PFSK-1 (cell line): ENCODE measurements around the gene GRIN2A.

Experiments used
- FOXP2 ChIP-seq: optimal IDR thresholded peaks from 2 replicates; pipeline ENCODE3; 2011; ENCODE audit warnings: borderline replicate concordance, control low read depth, inconsistent platforms; ENCODE audit not compliant: insufficient read depth; ENCODE audit errors: extremely low read length, extremely low read depth
- POLR2AphosphoS5 ChIP-seq: IDR thresholded peaks from 2 replicates; pipeline ENCODE4 v1.6.1; 2012; ENCODE audit warnings: low read depth, mild to moderate bottlenecking, control low read depth, low read length, moderate library complexity
- SIN3A ChIP-seq: IDR thresholded peaks from 2 replicates; pipeline ENCODE4 v1.6.1; 2012; ENCODE audit warnings: mild to moderate bottlenecking, low read length, moderate library complexity, borderline replicate concordance; ENCODE audit not compliant: insufficient read depth
- TAF1 ChIP-seq: IDR thresholded peaks from 2 replicates; pipeline ENCODE4 v1.6.1; 2012; ENCODE audit warnings: low read length, control low read depth, borderline replicate concordance; ENCODE audit not compliant: insufficient read depth
- TF ChIP-seq, protein P1 (sequence below), 2 experiments: IDR thresholded peaks; 2 replicates each; pipeline versions ENCODE4 v1.6.1 to v1.8.0; 2011 to 2012; ENCODE audit warnings: low read depth in 2 of 2, low read length in 2 of 2, control low read depth in 1 of 2, inconsistent platforms in 1 of 2, mild to moderate bottlenecking in 1 of 2, moderate library complexity in 1 of 2; ENCODE audit not compliant: insufficient read depth in 1 of 2

GRIN2A gene

DNA sequence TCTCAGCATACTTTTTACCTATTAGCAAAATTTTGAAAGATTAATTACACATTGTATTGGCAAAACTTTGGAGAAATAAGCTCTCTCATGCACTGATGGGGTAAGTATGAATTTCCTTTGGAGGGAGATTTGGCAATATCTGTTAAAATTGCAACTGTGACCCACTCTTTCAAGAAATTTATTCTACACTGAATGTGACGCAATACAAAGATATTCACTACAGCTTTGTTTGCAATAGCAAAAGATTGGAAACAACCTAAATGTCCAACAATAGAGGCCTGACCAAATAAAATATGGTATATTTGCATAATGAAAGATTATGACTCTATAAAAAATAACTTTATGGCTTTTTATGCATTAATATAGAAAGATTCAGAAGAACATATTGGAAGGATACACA, 363.5 kb downstream of the GRIN2A start:
- TF ChIP-seq POLR2AphosphoS5 (no peak), FOXP2 (no peak), SIN3A (no peak), TAF1 (no peak)
- TF ChIP-seq, protein P1, sequence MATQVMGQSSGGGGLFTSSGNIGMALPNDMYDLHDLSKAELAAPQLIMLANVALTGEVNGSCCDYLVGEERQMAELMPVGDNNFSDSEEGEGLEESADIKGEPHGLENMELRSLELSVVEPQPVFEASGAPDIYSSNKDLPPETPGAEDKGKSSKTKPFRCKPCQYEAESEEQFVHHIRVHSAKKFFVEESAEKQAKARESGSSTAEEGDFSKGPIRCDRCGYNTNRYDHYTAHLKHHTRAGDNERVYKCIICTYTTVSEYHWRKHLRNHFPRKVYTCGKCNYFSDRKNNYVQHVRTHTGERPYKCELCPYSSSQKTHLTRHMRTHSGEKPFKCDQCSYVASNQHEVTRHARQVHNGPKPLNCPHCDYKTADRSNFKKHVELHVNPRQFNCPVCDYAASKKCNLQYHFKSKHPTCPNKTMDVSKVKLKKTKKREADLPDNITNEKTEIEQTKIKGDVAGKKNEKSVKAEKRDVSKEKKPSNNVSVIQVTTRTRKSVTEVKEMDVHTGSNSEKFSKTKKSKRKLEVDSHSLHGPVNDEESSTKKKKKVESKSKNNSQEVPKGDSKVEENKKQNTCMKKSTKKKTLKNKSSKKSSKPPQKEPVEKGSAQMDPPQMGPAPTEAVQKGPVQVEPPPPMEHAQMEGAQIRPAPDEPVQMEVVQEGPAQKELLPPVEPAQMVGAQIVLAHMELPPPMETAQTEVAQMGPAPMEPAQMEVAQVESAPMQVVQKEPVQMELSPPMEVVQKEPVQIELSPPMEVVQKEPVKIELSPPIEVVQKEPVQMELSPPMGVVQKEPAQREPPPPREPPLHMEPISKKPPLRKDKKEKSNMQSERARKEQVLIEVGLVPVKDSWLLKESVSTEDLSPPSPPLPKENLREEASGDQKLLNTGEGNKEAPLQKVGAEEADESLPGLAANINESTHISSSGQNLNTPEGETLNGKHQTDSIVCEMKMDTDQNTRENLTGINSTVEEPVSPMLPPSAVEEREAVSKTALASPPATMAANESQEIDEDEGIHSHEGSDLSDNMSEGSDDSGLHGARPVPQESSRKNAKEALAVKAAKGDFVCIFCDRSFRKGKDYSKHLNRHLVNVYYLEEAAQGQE (IDR thresholded peaks at IDR 0.05; ENCODE audit: insufficient read depth in 1 of 2, low read depth in 2 of 2, low read length in 2 of 2), result no peak

DNA sequence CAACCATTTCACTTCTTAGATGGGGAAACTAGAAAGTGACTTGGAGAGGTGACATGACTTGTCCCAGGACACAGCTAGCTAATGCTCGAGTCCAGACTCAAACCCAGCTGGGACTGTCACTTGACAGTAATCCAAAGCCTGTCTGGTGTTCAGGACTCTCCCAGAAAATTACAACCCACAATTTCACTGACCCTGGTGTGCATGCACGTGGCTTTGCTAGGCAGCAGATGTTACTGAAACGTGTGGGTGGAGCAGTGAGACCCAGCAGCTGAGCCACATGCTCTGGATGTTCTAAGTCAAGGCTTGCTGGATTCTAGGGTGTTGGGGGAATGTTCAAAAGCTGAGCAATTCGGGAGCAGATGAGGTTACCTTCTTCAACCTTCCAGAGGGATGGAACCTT, 364.6 kb downstream of the GRIN2A start:
- TF ChIP-seq, protein P1 (IDR thresholded peaks at IDR 0.05; ENCODE audit: insufficient read depth in 1 of 2, low read depth in 2 of 2, low read length in 2 of 2), result no peak
- TF ChIP-seq SIN3A (no peak), POLR2AphosphoS5 (no peak), FOXP2 (no peak), TAF1 (no peak)

DNA sequence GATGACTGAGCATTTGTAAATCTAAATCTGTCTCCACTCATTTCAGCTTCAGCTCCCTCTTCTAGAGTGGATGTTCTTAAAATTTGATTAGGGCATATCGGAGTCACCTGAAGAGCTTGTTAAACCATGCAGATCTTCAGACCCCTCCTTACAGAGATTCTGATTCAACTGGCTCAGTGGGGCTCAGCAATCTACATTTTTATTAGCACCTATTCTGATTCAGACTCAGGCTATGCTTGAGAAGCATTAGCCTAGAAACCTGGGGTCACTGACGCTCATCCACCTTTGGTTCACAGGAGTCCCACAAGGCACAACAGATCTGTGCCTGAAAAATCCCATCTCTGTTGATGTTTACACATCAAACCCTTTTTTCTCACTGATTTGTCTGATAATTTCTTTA, 365.6 kb downstream of the GRIN2A start:
- TF ChIP-seq POLR2AphosphoS5 (no peak), SIN3A (no peak), FOXP2 (no peak), TAF1 (no peak)
- TF ChIP-seq, protein P1 (IDR thresholded peaks at IDR 0.05; ENCODE audit: insufficient read depth in 1 of 2, low read depth in 2 of 2, low read length in 2 of 2), result no peak

DNA sequence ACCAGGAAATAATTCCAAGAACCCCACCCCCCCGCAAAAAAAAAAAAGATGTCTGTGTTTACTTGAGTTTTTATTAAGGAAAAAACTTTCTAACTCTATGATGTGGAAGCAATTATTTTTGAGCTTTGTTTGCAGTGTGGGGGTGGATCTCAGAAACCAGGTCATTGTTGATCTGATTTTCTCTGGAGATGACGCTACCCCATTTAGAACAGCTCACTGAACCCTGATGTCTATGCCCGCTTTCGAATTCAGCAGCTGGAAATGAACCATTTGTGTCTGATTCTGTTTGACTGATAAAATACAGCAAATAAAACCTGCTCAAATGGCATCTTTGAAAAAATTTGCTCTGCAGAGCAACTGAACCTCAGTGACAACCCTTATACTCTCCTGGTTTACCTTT, 368.6 kb downstream of the GRIN2A start:
- TF ChIP-seq, protein P1 (IDR thresholded peaks at IDR 0.05; ENCODE audit: insufficient read depth in 1 of 2, low read depth in 2 of 2, low read length in 2 of 2), result no peak
- no peak for TF ChIP-seq TAF1
- TF ChIP-seq FOXP2, result no peak
- no peak for TF ChIP-seq SIN3A
- no peak for TF ChIP-seq POLR2AphosphoS5

DNA sequence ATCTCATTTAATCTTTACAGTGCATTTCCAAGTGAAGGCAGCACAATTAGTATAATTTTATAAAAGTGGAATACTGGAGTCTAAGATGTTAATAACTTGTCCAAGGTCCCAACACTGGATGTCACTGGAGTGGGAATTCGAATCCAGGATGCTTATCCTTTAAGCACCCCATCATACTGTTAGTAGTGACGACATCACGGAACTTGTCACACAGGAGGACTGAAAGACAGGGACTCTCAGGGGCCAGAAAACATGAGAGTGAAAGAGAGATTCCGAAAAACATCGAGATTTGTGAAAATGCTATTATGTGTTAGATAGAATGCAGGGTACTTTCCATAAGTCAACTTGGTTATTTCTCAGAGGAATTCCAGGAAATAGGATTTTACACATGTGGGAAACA, 374.0 kb downstream of the GRIN2A start:
- no peak for TF ChIP-seq POLR2AphosphoS5
- TF ChIP-seq, protein P1 (IDR thresholded peaks at IDR 0.05; ENCODE audit: insufficient read depth in 1 of 2, low read depth in 2 of 2, low read length in 2 of 2), result no peak
- no peak for TF ChIP-seq TAF1
- TF ChIP-seq FOXP2, result no peak
